ENCODE results near the gene SCAPER.

DNA sequence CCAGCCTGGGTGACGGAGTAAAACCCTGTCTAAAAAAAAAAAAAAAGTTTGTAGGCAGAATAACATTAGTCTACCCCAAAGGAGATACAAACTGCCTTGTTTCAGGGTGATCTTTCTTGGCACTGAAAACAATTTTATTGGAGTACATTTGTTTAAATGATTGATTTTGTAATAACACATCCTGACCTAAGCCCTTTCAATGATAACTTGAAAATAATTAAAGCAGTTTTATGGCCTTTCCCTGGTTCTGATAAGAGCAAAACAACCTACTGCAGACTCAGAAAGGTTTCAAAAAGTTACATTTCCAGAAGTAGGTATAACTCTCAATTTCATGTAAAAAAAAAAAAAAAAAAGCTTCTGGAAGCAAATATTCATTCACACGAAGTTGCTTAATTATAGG lies 404.1 kb downstream of the SCAPER start:
- TF ChIP-seq, protein P1, sequence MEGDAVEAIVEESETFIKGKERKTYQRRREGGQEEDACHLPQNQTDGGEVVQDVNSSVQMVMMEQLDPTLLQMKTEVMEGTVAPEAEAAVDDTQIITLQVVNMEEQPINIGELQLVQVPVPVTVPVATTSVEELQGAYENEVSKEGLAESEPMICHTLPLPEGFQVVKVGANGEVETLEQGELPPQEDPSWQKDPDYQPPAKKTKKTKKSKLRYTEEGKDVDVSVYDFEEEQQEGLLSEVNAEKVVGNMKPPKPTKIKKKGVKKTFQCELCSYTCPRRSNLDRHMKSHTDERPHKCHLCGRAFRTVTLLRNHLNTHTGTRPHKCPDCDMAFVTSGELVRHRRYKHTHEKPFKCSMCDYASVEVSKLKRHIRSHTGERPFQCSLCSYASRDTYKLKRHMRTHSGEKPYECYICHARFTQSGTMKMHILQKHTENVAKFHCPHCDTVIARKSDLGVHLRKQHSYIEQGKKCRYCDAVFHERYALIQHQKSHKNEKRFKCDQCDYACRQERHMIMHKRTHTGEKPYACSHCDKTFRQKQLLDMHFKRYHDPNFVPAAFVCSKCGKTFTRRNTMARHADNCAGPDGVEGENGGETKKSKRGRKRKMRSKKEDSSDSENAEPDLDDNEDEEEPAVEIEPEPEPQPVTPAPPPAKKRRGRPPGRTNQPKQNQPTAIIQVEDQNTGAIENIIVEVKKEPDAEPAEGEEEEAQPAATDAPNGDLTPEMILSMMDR (IDR thresholded peaks at IDR 0.05 in 4 of 5, conservative IDR thresholded peaks at IDR 0.05 in 1 of 5): no peak
- no peak for TF ChIP-seq POLR2A (IDR thresholded peaks at IDR 0.05)
